Lower leg skin (tissue), 3 donors: ENCODE measurements around the gene EVL.

ENCODE experiments used
- POLR2A ChIP-seq, 2 donors: fragments of 450-650 bp; IDR thresholded peaks; one replicate each; pipeline ENCODE4 v1.6.1; 2016 to 2017; ENCODE audit warnings: antibody characterized with exemption in 2 of 2, mild to moderate bottlenecking in 1 of 2, moderate library complexity in 1 of 2
- TF ChIP-seq, protein P1 (sequence below), 3 donors: fragments of 450-650 bp; IDR thresholded peaks; one replicate each; pipeline ENCODE4 v1.5.1; 2016; ENCODE audit warnings: antibody characterized with exemption in 3 of 3, mild to moderate bottlenecking in 3 of 3, moderate library complexity in 2 of 3

DNA sequence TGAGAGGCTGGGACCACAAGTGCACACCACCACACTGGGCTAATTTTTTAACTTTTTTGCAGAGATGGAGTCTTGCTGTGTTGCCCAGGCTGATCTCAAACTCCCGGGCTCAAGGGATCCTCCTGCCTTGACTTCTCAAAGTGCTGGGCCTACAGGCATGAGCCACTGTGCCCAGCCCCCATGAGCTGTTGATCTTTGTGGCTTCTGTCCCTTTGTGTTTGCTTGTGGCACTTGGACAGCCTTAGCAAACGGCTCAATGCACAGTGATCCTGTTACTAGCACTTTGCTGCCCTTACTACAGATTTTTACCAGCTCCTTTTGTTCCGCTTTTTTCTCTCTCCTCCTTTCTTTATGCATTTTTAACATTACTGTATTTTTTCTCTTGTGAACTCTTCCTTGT is 25.3 kb upstream of the EVL start:
- TF ChIP-seq, protein P1, sequence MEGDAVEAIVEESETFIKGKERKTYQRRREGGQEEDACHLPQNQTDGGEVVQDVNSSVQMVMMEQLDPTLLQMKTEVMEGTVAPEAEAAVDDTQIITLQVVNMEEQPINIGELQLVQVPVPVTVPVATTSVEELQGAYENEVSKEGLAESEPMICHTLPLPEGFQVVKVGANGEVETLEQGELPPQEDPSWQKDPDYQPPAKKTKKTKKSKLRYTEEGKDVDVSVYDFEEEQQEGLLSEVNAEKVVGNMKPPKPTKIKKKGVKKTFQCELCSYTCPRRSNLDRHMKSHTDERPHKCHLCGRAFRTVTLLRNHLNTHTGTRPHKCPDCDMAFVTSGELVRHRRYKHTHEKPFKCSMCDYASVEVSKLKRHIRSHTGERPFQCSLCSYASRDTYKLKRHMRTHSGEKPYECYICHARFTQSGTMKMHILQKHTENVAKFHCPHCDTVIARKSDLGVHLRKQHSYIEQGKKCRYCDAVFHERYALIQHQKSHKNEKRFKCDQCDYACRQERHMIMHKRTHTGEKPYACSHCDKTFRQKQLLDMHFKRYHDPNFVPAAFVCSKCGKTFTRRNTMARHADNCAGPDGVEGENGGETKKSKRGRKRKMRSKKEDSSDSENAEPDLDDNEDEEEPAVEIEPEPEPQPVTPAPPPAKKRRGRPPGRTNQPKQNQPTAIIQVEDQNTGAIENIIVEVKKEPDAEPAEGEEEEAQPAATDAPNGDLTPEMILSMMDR (IDR thresholded peaks at IDR 0.05): no peak
- TF ChIP-seq POLR2A (IDR thresholded peaks at IDR 0.05): no peak
